GM10266 (cell line): ENCODE measurements around the gene RITA1.

Source experiments
- DNase-seq: peaks from one replicate; pipeline ENCODE4 v3.0.0; 2012; ENCODE audit errors: extremely low spot score
- CTCF ChIP-seq: IDR thresholded peaks from 2 replicates; pipeline ENCODE4 v1.5.1; 2012; ENCODE audit warnings: mild to moderate bottlenecking, low read depth; ENCODE audit not compliant: control insufficient read depth, insufficient read depth; ENCODE audit errors: missing control alignments

RITA1 gene

GRCh38 chr12:113231235-113232088 is 45.9 kb downstream of the RITA1 start:
- no peak for DNase-seq
- TF ChIP-seq CTCF, result no peak

GRCh38 chr12:113232089-113232839 is 46.7 kb downstream of the RITA1 start:
- TF ChIP-seq CTCF, result no peak
- no peak for DNase-seq

GRCh38 chr12:113232840-113233585 is 47.5 kb downstream of the RITA1 start:
- peak; percentile 56 for DNase-seq
- TF ChIP-seq CTCF, result peak; percentile 19

- no peak for TF ChIP-seq CTCF
- DNase-seq, result no peak
These were observed 48.4 kb downstream of the RITA1 start for GRCh38 chr12:113233967-113234366.

- no peak for DNase-seq
- TF ChIP-seq CTCF, result no peak
These were observed 49.0 kb downstream of the RITA1 start for GRCh38 chr12:113234483-113234882.

- no peak for DNase-seq
- TF ChIP-seq CTCF, result no peak
These were observed 50.5 kb downstream of the RITA1 start for GRCh38 chr12:113235976-113236375.
